Natural killer cell (primary cell): Measurements from ENCODE around the gene RAI1. TPM values are rescaled to one million over a fixed set of nuclear protein-coding genes. Genes with fewer than 3 reads are reported as not detected.

Experiments used
- ATAC-seq, 3 donors: fragments of 150-1000 bp in 2 of 3; fragments of 200-7000 bp in 1 of 3; cut with Tn5 transposase; 1 replicate in 1 of 3; 2 replicates in 2 of 3; pipeline ENCODE4 v1.10.0; 2021; ENCODE audit warnings: mild to moderate bottlenecking in 2 of 3, moderate library complexity in 2 of 3
- DNase-seq, 2 donors: peaks; one replicate each; pipeline versions ENCODE4 v3.0.0 to v3.0.0-alpha.2; 2013 to 2021; ENCODE audit warnings: mixed read lengths in 1 of 2
- H3K27ac ChIP-seq: one replicate; pipeline ENCODE4 v1.5.1; 2013; ENCODE audit warnings: mild to moderate bottlenecking, low read length
- H3K27me3 ChIP-seq: one replicate; pipeline ENCODE4 v1.6.1; 2013; ENCODE audit warnings: low read length; ENCODE audit not compliant: control insufficient read depth, insufficient read depth
- H3K36me3 ChIP-seq: one replicate; pipeline ENCODE4 v1.6.1; 2013; ENCODE audit warnings: low read length; ENCODE audit not compliant: control insufficient read depth, insufficient read depth
- H3K4me1 ChIP-seq: one replicate; pipeline ENCODE4 v1.6.1; 2013; ENCODE audit warnings: low read length; ENCODE audit not compliant: control insufficient read depth, insufficient read depth
- H3K4me3 ChIP-seq: one replicate; pipeline ENCODE4 v1.5.1; 2013; ENCODE audit warnings: low read length
- H3K9me3 ChIP-seq: one replicate; pipeline ENCODE4 v1.6.1; 2013; ENCODE audit warnings: low read length; ENCODE audit not compliant: control insufficient read depth, insufficient read depth
- H3K27ac Mint-ChIP-seq, 2 donors: one replicate each; pipeline ENCODE4 v1.8.0; 2022; ENCODE audit warnings: mild to moderate bottlenecking in 2 of 2, mixed read lengths in 2 of 2, moderate library complexity in 1 of 2
- H3K27me3 Mint-ChIP-seq, 2 donors: one replicate each; pipeline ENCODE4 v1.8.0; 2022; ENCODE audit warnings: low read depth in 2 of 2, mixed read lengths in 2 of 2
- H3K36me3 Mint-ChIP-seq: one replicate; pipeline ENCODE4 v1.8.0; 2022; ENCODE audit warnings: mixed read lengths
- H3K4me1 Mint-ChIP-seq, 2 donors: one replicate each; pipeline ENCODE4 v1.8.0; 2022; ENCODE audit warnings: mixed read lengths in 2 of 2
- H3K4me3 Mint-ChIP-seq: one replicate; pipeline ENCODE4 v1.8.0; 2022; ENCODE audit warnings: mild to moderate bottlenecking, moderate library complexity, mixed read lengths
- H3K9me3 Mint-ChIP-seq, 2 donors: one replicate each; pipeline ENCODE4 v1.8.0; 2022; ENCODE audit warnings: mixed read lengths in 2 of 2
- WGBS: methylation state at CpG from one replicate; pipeline ENCODE4 v1.1.7; 2013; ENCODE audit warnings: missing lambda C conversion rate; ENCODE audit not compliant: insufficient coverage; 5-methylcytosine and 5-hydroxymethylcytosine counted together
- intact Hi-C: fragments of 100-400 bp; cut with micrococcal nuclease; formaldehyde crosslinking; loops from one replicate; pipeline ENCODE4 v1.14.2; 2022
- total RNA-seq, 4 donors: library from RNA; stranded (reverse); fragments of 120-200 nt in 1 of 4; gene quantifications; one replicate each; pipeline versions ENCODE4 v1.2.3 to v1.2.4, GENCODE V29; 2013 to 2022
- TF ChIP-seq, protein P1 (sequence below): fragments of 200-600 bp; IDR thresholded peaks from one replicate; pipeline ENCODE4 v1.8.0; 2022; ENCODE audit warnings: antibody characterized with exemption

RAI1 gene
- total RNA-seq, 3 donors from 2014 or later (not counting 1 experiment from before 2014, with no cell fraction given): 39.8 to 55.0 (median 49.4) TPM

DNA sequence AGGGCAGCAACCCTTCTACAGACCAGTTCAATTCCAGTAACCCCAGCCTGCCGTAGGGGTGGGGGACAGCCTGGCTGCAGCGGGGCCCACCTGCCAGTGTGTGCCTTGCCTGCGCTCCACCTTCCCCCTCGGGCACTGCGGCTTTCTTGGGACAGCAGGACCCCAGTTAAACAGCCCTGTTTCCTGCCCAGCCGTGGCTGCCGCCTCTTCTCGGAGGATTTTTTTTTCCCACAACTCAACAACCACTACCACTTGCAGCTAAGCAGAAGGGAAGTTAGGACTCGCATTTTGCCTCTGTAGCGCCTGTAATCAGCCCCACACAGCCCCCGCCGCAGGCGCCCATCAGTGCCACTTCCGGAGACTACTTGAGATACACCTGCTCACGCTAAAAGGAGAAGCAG, 76.1 kb downstream of the RAI1 start:
- no peaks in the 10 kb centered on the region for H3K27me3 ChIP-seq
- intact Hi-C loops: no loop called here
- no peak overlapping the region for H3K4me3 ChIP-seq
- H3K4me1 Mint-ChIP-seq: peaks cover 44 to 52% of the 10 kb centered on the region in 2 donors
- TF ChIP-seq, protein P1, sequence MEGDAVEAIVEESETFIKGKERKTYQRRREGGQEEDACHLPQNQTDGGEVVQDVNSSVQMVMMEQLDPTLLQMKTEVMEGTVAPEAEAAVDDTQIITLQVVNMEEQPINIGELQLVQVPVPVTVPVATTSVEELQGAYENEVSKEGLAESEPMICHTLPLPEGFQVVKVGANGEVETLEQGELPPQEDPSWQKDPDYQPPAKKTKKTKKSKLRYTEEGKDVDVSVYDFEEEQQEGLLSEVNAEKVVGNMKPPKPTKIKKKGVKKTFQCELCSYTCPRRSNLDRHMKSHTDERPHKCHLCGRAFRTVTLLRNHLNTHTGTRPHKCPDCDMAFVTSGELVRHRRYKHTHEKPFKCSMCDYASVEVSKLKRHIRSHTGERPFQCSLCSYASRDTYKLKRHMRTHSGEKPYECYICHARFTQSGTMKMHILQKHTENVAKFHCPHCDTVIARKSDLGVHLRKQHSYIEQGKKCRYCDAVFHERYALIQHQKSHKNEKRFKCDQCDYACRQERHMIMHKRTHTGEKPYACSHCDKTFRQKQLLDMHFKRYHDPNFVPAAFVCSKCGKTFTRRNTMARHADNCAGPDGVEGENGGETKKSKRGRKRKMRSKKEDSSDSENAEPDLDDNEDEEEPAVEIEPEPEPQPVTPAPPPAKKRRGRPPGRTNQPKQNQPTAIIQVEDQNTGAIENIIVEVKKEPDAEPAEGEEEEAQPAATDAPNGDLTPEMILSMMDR: no peak
- no peaks in the 10 kb centered on the region for H3K27me3 Mint-ChIP-seq
- H3K27ac ChIP-seq: peak overlapping the region; percentile 78
- H3K4me1 ChIP-seq: peaks cover 61% of the 10 kb centered on the region
- peak; percentile 69 to 78 (median 76) for ATAC-seq
- no peaks in the 10 kb centered on the region for H3K36me3 ChIP-seq
- peak overlapping the region; percentile 83 to 89 for H3K27ac Mint-ChIP-seq
- 10% methylated on average over 15 of the region's 15 CpGs for WGBS
- H3K36me3 Mint-ChIP-seq: no peaks in the 10 kb centered on the region
- DNase-seq: peak; percentile 35 to 61
- H3K4me3 Mint-ChIP-seq: peak overlapping the region; percentile 78
- H3K9me3 Mint-ChIP-seq: no peaks in the 10 kb centered on the region
- no peaks in the 10 kb centered on the region for H3K9me3 ChIP-seq

DNA sequence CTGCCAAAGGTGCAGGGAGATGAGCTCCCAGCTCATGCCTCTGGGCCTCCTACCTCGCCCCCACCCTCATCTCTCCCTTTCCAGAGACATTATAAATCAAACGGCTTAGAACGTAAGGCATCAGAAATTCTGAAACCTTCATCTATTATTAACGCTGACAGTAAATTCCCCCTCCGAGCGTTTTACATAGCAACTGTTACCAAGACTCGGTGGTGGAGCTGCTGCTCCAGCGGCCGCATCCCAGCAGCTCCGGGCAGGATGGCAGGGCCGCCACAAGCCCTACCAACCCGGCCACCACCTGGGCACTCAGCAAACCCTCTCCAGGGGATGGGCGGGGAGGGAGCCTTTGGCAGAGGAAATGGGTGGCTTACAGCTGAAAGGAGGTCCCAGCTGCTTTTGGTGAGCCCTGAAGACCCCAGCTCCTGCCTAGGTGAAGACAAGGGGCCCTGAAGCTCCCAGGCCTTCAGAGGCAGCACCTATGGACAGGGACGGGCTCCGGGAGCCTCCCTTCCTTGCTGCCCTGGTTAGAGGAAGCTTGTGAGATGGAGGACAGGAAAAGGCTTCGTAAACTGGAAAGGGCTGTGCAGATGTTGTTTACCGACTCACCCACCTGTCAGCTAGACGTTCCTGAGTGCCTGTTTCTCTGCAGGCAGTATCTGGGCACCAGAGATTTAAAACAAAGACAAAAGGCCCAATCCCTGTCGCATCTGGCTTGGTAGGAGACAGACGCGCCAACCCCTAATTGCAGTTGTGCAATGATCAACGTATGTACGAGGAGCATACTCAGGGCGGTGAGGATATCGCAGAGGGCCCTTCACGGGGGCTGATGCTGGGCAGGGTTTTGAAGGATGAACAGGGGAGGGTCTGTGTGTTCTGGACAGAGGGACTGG, 76.9 kb downstream of the RAI1 start:
- H3K9me3 Mint-ChIP-seq: no peaks in the 10 kb centered on the region
- peak overlapping the region; percentile 78 for H3K27ac ChIP-seq
- H3K27ac Mint-ChIP-seq: peak overlapping the region; percentile 83 to 89
- H3K36me3 ChIP-seq: no peaks in the 10 kb centered on the region
- no peaks in the 10 kb centered on the region for H3K36me3 Mint-ChIP-seq
- 59% methylated on average over 26 of the region's 26 CpGs for WGBS
- peaks cover 36 to 46% of the 10 kb centered on the region in 2 donors for H3K4me1 Mint-ChIP-seq
- no peaks in the 10 kb centered on the region for H3K27me3 ChIP-seq
- H3K27me3 Mint-ChIP-seq: no peaks in the 10 kb centered on the region
- DNase-seq (peak in 1 of 2 donors; percentile 31), ATAC-seq (peak in 1 of 3 donors; percentile 13)
- no peak overlapping the region for H3K4me3 ChIP-seq
- peak overlapping the region; percentile 78 for H3K4me3 Mint-ChIP-seq
- H3K9me3 ChIP-seq: no peaks in the 10 kb centered on the region
- intact Hi-C loops: no loop called here
- H3K4me1 ChIP-seq: peaks cover 56% of the 10 kb centered on the region
- TF ChIP-seq, protein P1: no peak

DNA sequence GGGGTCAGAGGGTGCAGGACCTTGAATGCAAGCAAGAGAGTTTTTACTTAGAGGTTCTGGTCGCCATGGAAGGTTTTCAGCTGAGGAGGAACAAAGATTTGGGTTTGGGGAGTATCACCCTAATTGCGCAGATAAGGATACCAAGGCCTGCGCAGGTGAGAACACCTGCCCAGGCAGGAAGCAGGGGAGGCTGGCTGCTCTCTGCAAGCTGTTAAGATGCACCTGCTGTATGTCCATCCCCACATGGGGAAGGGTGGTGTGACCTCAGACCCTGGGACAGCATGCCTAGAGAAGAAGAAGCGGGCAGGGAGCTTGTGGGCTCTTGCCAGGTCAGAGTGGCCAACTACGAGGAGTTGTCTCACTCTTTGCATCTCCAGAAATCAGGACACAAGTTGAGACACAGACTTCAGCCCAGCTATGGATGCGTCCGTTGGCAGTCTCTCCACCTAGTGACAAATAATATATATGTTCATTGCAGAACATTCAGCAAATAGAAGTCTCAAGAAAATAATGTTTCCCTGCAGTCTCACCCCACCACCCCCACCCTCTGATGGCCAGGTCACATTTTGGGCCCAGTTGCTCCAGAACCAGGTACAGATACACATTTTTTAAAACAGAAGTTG, 77.8 kb downstream of the RAI1 start:
- no peaks in the 10 kb centered on the region for H3K27me3 Mint-ChIP-seq
- no peaks in the 10 kb centered on the region for H3K36me3 Mint-ChIP-seq
- Histone ChIP-seq H3K27me3 (no peaks in the 10 kb centered on the region), H3K9me3 (no peaks in the 10 kb centered on the region), H3K4me3 (no peak overlapping the region), H3K36me3 (no peaks in the 10 kb centered on the region), H3K4me1 (peaks cover 56% of the 10 kb centered on the region), H3K27ac (no peak overlapping the region)
- H3K4me3 Mint-ChIP-seq: no peak overlapping the region
- TF ChIP-seq, protein P1: no peak
- WGBS: 92% methylated on average over 6 of the region's 7 CpGs
- peak overlapping the region in 1 of 2 donors; percentile 89 for H3K27ac Mint-ChIP-seq
- no peaks in the 10 kb centered on the region for H3K9me3 Mint-ChIP-seq
- peaks cover 37 to 54% of the 10 kb centered on the region in 2 donors for H3K4me1 Mint-ChIP-seq
- intact Hi-C loops: no loop called here
- no peak for ATAC-seq
- DNase-seq: no peak
